Progenitor cell of endocrine pancreas (in vitro differentiated cells): Measurements from ENCODE around the gene TBRG1. TPM values are rescaled to one million over a fixed set of nuclear protein-coding genes. Genes with fewer than 3 reads are reported as not detected.

Experiments
- DNase-seq: peaks from one replicate; pipeline ENCODE4 v3.0.0; 2021; ENCODE audit warnings: low spot score; ENCODE audit not compliant: unreplicated experiment
- H3K27ac Mint-ChIP-seq: 2 replicates; pipeline ENCODE4 v1.8.0; 2021; ENCODE audit warnings: mild to moderate bottlenecking, moderate library complexity, mixed read lengths
- H3K27me3 Mint-ChIP-seq: 2 replicates; pipeline ENCODE4 v1.8.0; 2021; ENCODE audit warnings: mixed read lengths
- H3K36me3 Mint-ChIP-seq: 2 replicates; pipeline ENCODE4 v1.8.0; 2022; ENCODE audit warnings: mixed read lengths; ENCODE audit not compliant: insufficient read depth
- H3K4me1 Mint-ChIP-seq: 2 replicates; pipeline ENCODE4 v1.8.0; 2021; ENCODE audit warnings: low read depth, mixed read lengths
- H3K4me3 Mint-ChIP-seq: 2 replicates; pipeline ENCODE4 v1.8.0; 2021; ENCODE audit warnings: low read depth, mild to moderate bottlenecking, moderate library complexity, mixed read lengths
- H3K9me3 Mint-ChIP-seq: 2 replicates; pipeline ENCODE4 v1.8.0; 2021; ENCODE audit warnings: low read depth, mixed read lengths
- CTCF ChIP-seq: fragments of 200-600 bp; sonication (generic); IDR thresholded peaks from one replicate; pipeline ENCODE4 v1.5.0; 2021; ENCODE audit warnings: antibody characterized with exemption, mild to moderate bottlenecking; ENCODE audit not compliant: unreplicated experiment
- total RNA-seq: library from RNA; stranded (reverse); gene quantifications from 2 replicates; pipeline ENCODE4 v1.2.1, GENCODE V29; 2021

TBRG1 gene
- total RNA-seq, 1 donor from 2014 or later = 33.3 TPM

- no peaks in the 10 kb centered on the region for H3K27me3 Mint-ChIP-seq
- H3K36me3 Mint-ChIP-seq = peaks cover 3% of the 10 kb centered on the region
- no peak overlapping the region for H3K27ac Mint-ChIP-seq
- H3K9me3 Mint-ChIP-seq = no peaks in the 10 kb centered on the region
- no peak for TF ChIP-seq CTCF
- no peak overlapping the region for H3K4me3 Mint-ChIP-seq
- DNase-seq = no peak
- peaks cover 6% of the 10 kb centered on the region for H3K4me1 Mint-ChIP-seq
These were observed 48.1 kb downstream of the TBRG1 start for GRCh38 chr11:124670732-124671131.

- peaks cover 6% of the 10 kb centered on the region for H3K4me1 Mint-ChIP-seq
- peak overlapping the region; percentile 51 for H3K27ac Mint-ChIP-seq
- TF ChIP-seq CTCF = no peak
- H3K36me3 Mint-ChIP-seq = no peaks in the 10 kb centered on the region
- H3K27me3 Mint-ChIP-seq = no peaks in the 10 kb centered on the region
- H3K4me3 Mint-ChIP-seq = peak overlapping the region; percentile 90
- no peak for DNase-seq
- no peaks in the 10 kb centered on the region for H3K9me3 Mint-ChIP-seq
These were observed 50.0 kb downstream of the TBRG1 start for GRCh38 chr11:124672536-124673215.

- Mint-ChIP-seq H3K27me3 (no peaks in the 10 kb centered on the region), H3K4me1 (peaks cover 6% of the 10 kb centered on the region), H3K27ac (peak within 1 kb of the TSS; percentile 97), H3K4me3 (peak within 1 kb of the TSS; percentile 90), H3K9me3 (no peaks in the 10 kb centered on the region), H3K36me3 (no peaks in the 10 kb centered on the region)
- DNase-seq = peak; percentile 94
- no peak for TF ChIP-seq CTCF
These were observed 50.9 kb downstream of the TBRG1 start, which contains the start of the genes SIAE and SPA17 for GRCh38 chr11:124673333-124674167. TSS of gene SIAE (minus strand) at chr11:124673739. CDS start at chr11:124673708, 31 bp downstream. TSS of gene SPA17 (plus strand) at chr11:124673904. CDS start at chr11:124675265, 1,361 bp downstream.

GRCh38 chr11:124674168-124674517 is 51.5 kb downstream of the TBRG1 start:
- DNase-seq = no peak
- no peak for TF ChIP-seq CTCF
- H3K9me3 Mint-ChIP-seq = no peaks in the 10 kb centered on the region
- peak overlapping the region; percentile 90 for H3K4me3 Mint-ChIP-seq
- peaks cover 6% of the 10 kb centered on the region for H3K4me1 Mint-ChIP-seq
- H3K27me3 Mint-ChIP-seq = no peaks in the 10 kb centered on the region
- peak overlapping the region; percentile 97 for H3K27ac Mint-ChIP-seq
- no peaks in the 10 kb centered on the region for H3K36me3 Mint-ChIP-seq

GRCh38 chr11:124674571-124674970 is 51.9 kb downstream of the TBRG1 start:
- Mint-ChIP-seq H3K9me3 (no peaks in the 10 kb centered on the region), H3K4me1 (peaks cover 6% of the 10 kb centered on the region), H3K27me3 (no peaks in the 10 kb centered on the region), H3K27ac (peak overlapping the region; percentile 97), H3K36me3 (no peaks in the 10 kb centered on the region), H3K4me3 (peak overlapping the region; percentile 90)
- DNase-seq = no peak
- TF ChIP-seq CTCF = no peak
